Stimulated activated CD4-positive, alpha-beta T cell treated with anti-CD3 and anti-CD28 coated beads, Interleukin-2, amount 100 ng/mL, for 24 hours (primary cell): ENCODE data around the gene SRRM1.
A peak's percentile ranks its signal among the peaks of the same experiment; 100 is the strongest.
"Not testable (repeated sequence)": the region's sequence is repeated elsewhere in the genome, so short reads cannot be mapped to it uniquely, and the experiment has no call there.

Source experiments
- DNase-seq, 2 donors: peaks; one replicate each; pipeline ENCODE4 v3.0.0-alpha.2; 2020

SRRM1 gene

GRCh38 chr1:24694380-24694843 is 51.3 kb downstream of the SRRM1 start:
- no peak for DNase-seq

- DNase-seq: no peak
Measured at GRCh38 chr1:24695202-24695974, 52.3 kb downstream of the SRRM1 start.

- DNase-seq: no peak
Measured at GRCh38 chr1:24696041-24696755, 53.1 kb downstream of the SRRM1 start.

- no peak for DNase-seq
Measured at GRCh38 chr1:24696756-24697330, 53.7 kb downstream of the SRRM1 start.

- DNase-seq: not testable (repeated sequence)
Measured at GRCh38 chr1:24697453-24698001, 54.4 kb downstream of the SRRM1 start.

- DNase-seq: not testable (repeated sequence)
Measured at GRCh38 chr1:24698326-24698725, 55.2 kb downstream of the SRRM1 start.

GRCh38 chr1:24699628-24700027 is 56.5 kb downstream of the SRRM1 start:
- DNase-seq: no peak

- no peak for DNase-seq
Measured at GRCh38 chr1:24702511-24703293, 59.6 kb downstream of the SRRM1 start.

- no peak for DNase-seq
Measured at GRCh38 chr1:24704411-24705259, 61.5 kb downstream of the SRRM1 start.

- DNase-seq: peak; percentile 22 to 33
Measured at GRCh38 chr1:24705260-24706073, 62.4 kb downstream of the SRRM1 start.

- not testable (repeated sequence) for DNase-seq
Measured at GRCh38 chr1:24706074-24706389, 62.9 kb downstream of the SRRM1 start.

- no peak for DNase-seq
Measured at GRCh38 chr1:24707687-24708086, 64.6 kb downstream of the SRRM1 start.

- no peak for DNase-seq
Measured at GRCh38 chr1:24708938-24709337, 65.8 kb downstream of the SRRM1 start.

GRCh38 chr1:24709791-24710441 is 66.8 kb downstream of the SRRM1 start:
- no peak for DNase-seq

- DNase-seq: no peak
Measured at GRCh38 chr1:24711329-24711728, 68.2 kb downstream of the SRRM1 start.

GRCh38 chr1:24713176-24713575 is 70.1 kb downstream of the SRRM1 start:
- no peak for DNase-seq

- no peak for DNase-seq
Measured at GRCh38 chr1:24713736-24714135, 70.6 kb downstream of the SRRM1 start.

- DNase-seq: peak; percentile 14 to 22
Measured at GRCh38 chr1:24714859-24715520, 71.9 kb downstream of the SRRM1 start.

GRCh38 chr1:24715658-24716057 is 72.6 kb downstream of the SRRM1 start:
- DNase-seq: no peak
